HG02938 (cell line): ENCODE measurements around the gene SFXN3.
A peak's percentile ranks its signal among the peaks of the same experiment; 100 is the strongest.
"Not testable (repeated sequence)": the region's sequence is repeated elsewhere in the genome, so short reads cannot be mapped to it uniquely, and the experiment has no call there.

ENCODE experiments used
- ATAC-seq: cut with Tn5 transposase; IDR thresholded peaks from one replicate; pipeline ENCODE4 v1.9.1; 2021; ENCODE audit warnings: mild to moderate bottlenecking, moderate library complexity; ENCODE audit not compliant: unreplicated experiment

The SFXN3 gene

DNA sequence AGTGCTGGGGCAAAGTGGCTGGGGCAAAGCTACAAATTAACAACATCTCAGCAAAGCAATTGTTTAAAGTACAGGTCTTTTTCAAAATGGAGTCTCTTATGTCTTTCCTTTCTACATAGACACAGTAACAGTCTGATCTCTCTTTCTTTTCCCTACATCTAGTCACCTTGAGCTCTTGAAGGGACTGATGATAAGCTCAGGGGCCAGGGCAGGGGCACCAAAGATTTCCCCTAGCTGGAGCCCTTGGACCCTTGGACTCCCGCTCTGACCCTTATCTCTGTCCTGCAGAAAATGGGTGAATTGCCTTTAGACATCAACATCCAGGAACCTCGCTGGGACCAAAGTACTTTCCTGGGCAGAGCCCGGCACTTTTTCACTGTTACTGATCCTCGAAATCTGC is 3.4 kb downstream of the SFXN3 start:
- ATAC-seq: not testable (repeated sequence)

- no peak for ATAC-seq
Observed at GRCh38 chr10:101035314-101035713, 4.3 kb downstream of the SFXN3 start.

DNA sequence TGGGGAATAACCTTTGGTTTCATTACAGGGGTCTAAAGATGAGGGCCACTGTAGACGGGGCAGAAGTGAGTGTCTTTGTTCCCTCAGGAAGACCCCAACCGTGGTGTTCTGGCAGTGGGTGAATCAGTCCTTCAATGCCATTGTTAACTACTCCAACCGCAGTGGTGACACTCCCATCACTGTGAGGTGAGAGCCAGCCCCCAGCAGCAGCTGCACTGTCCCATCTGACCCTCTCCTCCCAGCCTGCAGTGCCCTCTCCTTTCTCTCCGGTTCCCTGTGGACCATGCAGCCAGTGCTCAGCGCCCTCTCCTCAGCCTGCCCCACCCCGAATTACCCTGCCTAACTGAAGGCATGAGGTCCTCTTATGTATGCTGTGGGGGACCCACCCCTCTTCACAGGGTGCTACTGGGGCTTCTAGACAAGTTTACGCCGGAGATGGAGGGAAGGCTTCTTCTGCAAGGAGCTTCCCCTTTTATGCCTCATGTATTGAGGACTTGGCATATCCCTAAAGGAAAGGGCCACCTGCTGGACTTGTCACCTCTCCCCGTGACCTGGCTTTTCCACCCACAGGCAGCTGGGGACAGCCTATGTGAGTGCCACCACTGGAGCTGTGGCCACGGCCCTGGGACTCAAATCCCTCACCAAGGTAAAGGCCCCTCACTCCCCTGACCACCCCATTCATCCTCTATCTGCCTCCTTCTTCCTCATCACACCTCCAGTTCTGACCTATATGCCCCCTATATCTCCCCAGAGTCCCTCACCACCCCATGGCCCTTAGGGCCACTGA is 5.1 kb downstream of the SFXN3 start:
- ATAC-seq: no peak

- no peak for ATAC-seq
Observed at GRCh38 chr10:101036726-101037125, 5.7 kb downstream of the SFXN3 start.

DNA sequence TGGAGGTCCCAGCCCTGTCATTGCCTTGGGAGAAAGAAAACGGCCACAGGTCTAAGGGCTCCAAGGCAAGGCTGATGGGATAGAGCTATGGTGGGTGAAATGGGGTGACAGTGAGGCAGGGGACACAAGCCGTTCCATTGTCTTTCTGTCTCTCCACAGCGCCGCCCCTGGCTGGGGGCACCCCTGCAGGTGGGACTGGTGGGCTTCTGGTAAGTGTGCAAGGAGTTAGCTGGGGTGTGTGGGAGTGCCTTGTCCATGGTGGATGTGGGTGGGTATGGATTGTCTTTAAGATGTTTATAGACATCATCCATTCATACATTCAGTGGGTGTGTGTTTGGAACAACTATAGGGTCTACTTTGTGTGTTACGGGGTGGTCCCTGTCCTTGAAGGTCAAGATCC is 7.5 kb downstream of the SFXN3 start:
- no peak for ATAC-seq

- ATAC-seq: no peak
Observed at GRCh38 chr10:101040061-101040460, 9.0 kb downstream of the SFXN3 start.

- ATAC-seq: no peak
Observed at GRCh38 chr10:101040851-101041250, 9.8 kb downstream of the SFXN3 start.

DNA sequence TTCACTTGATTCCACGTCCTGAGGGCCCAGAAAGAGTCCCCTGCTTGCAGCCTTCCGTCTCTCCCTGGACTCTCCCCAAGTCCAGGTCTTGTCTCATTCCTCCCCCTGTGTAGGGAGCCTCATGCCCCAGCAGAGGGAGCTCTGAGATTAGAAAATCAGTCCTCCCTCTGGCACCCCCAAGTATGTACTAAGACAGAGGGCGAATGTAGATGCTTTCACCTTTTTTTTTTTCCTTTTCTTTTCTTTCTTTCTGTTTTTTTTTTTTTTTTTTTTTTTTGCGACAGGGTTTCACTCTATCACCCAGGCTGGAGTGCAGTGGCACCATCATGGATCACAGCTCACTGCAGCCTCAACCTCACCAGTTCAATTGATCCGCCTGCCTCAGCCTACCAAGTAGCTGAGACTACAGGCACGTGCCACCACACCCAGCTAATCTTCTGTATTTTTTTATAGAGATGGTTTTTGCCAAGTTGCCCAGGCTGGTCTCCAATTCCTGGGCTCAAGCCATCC is 10.3 kb downstream of the SFXN3 start:
- peak; percentile 60 for ATAC-seq

GRCh38 chr10:101042118-101042517 is 11.1 kb downstream of the SFXN3 start:
- ATAC-seq: no peak

DNA sequence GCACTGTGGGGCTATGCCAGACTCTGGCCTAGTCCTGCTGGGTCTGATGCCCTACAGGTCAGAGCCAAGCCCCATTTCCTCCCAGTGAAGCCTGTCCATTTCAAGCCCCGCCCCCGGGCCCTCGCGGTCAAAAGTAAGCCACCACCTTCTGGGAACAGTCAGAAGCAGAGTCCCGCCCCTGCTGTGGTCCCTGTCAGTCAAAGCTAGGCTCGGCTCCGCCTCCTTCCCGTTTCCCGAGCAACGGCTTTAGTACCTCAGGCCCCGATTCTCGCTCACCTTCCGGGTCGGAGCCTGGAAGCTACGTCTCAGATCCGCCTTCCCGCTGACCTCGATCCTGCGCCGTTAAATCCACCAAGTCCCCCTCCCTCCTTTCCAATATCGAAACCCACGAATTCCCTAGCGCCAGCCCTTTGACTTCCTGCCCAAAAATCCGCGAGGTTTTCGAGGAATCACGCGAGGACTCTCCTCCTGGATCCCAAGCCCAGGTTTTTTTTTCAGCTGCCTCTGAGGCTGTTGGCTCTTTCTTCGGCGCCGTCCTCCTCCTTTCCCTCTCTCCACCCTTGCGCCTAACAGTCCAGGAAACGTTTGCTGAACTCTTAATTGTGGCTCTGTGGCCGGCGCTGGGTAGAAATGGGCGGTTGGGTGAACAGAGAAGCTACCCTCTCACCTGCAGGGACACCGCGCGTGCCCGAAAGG is 11.8 kb downstream of the SFXN3 start:
- peak; percentile 87 for ATAC-seq

GRCh38 chr10:101043363-101043707 is 12.3 kb downstream of the SFXN3 start:
- no peak for ATAC-seq

DNA sequence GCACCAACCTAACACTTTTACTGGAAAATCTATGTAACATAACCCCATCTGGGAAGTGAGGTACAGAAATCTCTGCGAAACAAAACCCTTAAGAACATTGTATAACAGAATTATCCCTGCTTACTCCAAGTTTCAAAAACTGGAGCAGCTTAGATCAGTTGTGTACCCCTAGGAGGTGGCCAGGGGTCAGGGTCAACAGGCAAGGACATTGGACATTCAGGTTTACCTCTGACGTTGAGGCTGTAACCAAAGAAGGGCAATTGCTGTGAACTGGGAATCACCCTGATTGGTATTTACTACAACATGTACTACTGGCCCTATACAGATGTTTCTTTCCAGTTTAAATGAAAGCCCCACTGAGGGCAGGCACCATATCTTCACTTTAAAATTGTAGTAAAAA is 13.1 kb downstream of the SFXN3 start:
- no peak for ATAC-seq

DNA sequence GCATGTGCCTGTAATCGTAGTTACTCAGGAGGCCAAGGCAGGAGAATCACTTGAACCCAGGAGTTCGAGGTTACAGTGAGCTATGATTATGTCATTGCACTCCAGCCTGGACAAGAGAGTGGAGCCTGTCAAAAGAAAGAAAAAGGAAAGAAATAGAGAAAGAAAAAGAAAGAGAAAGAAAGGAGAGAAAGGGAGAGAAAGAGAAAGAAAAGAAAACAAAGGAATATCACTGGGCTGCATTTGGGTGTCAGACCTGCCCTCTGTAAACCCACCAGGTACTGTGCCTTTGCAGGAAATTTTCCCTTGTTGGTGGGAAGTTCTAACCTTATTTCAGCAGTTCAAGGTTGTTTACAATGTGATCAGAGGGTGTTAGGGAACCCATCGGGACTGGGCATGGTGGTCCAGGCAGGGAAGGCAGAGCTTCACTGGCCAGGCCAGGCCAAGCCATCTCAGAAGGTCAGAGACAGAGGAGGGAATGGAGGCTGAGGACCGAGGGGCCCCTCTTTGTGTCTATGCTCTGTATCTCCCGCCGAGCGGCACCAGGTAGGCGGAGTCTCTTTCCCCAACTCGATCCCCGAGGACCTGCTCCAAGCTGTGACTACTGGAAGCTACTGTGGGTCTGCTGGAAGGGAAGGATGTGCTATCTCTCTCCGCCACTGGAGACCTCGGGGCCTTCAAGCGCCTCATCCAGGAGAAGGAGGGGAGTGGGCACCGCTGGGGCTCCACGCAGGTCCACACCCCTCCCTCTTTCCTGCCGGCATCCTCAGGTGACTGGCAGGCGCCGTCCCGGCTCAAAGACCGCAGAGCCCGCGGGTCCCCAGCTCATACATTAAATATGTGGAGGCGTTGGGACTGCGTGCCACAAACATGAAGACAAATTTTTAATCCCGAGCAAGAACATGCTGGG is 15.6 kb downstream of the SFXN3 start:
- no peak for ATAC-seq

DNA sequence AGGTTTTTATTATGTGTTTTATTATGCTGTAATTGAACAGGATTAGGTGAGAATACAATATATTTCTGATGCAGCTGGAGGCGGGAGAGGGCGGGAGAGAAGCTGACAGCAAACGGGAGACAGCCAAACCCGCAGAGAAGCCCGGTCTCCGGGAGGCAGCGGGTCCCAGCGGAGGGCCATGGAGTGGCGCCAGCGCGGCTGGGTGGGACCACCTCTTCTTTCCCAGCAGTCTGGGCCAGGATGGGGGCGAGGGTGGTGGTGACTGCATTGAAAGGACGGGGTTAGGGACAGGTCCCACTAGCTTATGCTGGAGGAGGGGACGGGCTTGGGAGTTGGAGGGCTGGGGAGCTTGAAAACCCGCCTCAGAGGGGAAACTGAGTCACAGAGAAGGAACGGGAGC is 16.2 kb downstream of the SFXN3 start:
- no peak for ATAC-seq

DNA sequence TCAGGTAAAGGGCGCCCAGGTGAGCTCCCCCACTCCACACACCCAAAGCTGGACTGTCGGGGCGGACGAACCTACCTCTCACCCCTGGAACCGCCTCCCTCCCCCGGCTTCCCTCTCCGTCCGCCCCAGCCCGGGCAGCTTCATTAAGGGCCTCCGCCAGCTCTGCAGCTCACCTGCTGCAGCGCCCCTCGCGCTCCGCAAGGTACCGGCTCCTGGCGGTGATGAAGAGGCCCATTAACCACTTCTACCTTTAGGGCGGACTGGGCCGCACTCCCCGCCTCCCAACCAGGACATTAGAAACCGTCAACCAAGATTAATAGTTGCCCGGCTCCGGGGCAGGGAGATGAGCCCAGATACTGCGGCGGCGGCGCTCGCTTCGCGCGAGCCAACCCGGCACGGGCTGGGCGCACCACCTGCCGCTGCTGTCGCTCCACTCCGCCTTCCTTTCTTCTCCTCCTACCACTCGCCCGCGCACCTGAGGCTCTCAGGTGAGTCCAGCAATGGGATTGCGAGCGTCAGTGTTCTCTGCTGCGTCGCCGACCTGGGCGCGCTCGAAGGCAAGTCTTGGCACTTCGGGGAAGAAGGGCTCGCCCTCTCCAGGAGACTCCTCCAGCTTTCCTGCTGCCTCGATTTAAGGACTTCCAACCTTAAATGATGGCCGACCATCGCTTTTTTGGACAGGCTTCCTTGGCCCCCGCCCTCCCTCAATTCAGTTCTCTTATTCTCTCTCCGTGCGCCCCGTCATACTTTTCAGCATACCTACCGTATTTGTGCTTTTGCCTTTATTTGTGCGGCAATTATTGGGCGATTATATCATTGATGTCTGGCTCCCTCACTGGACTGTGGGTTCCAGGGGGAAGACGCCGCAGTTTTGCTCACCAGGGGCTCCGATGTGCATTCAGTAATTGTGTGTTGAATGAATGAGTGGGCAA is 17.2 kb downstream of the SFXN3 start:
- no peak for ATAC-seq

DNA sequence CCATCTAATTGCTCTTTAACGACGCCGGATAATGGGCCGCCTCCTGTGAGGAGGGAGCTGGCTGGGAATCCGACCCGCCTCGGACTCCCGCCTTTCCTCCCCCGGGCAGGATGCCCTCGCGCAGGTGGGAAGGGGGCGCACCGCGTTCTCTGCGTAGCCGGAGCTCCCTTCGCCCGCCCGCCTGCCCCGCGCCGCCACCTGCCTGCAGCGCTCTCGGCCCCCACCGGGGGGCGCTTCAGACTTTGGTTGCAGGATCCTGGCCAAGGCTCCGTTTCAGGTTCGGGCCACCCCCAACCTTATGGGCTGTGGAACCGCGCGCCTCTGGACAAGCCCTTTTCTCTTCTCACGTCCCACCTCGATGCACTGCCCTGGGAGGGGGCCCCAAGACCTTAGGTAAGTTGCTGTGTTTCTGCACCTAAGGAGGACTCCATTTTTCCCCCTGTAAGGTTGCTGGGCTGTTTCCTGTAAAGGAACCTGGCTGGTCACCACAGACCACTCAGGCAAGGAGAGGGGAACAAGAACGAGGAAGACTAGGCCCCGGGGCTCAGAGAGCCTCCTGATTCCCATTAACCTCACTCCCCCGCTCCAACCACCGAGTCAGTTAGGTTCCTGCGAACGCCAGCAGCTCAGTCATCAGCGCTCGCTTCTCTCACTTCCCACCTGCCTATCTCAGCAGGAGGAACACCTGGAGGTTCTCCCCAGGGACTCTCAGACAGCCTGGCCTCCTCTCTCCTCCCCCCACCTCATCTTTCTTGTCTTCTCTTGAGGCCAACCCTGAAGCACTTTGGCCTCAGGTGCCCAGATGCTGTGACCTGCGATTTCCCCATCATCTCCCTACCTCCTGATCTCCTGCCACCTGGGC is 19.4 kb downstream of the SFXN3 start:
- no peak for ATAC-seq

GRCh38 chr10:101052285-101052684 is 21.3 kb downstream of the SFXN3 start:
- ATAC-seq: no peak

DNA sequence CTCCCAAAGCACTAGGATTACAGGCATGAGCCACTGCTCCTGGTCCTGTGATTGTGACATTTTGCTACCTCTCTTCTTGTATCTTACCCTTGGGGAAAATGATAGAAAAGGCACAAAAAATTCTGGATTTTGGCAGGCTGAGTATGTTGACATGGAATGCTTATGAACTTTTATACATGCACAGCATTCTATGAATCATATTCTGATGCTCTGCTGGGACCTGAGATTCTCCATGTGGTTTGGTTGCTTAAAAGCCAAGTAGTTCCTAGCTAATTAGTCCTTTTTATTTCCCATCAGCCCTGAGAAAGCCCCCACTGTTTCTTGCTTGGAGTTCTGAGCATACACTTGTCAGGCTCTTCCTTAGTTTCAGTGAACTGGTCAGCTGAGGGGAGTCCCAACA is 22.5 kb downstream of the SFXN3 start:
- no peak for ATAC-seq

GRCh38 chr10:101054351-101054750 is 23.3 kb downstream of the SFXN3 start:
- no peak for ATAC-seq
